OCI-LY1 (cell line): ENCODE measurements around the gene TOM1.

ENCODE experiments used
- H2AFZ ChIP-seq: fragments of 200-600 bp; sonication (generic), shearing (Covaris generic); 2 replicates; pipeline ENCODE4 v1.6.0; 2014; ENCODE audit warnings: antibody characterized with exemption, mild to moderate bottlenecking, low read length
- H3F3A ChIP-seq: fragments of 200-600 bp; sonication (generic), shearing (Covaris generic); 2 replicates; pipeline ENCODE4 v1.6.0; 2014; ENCODE audit warnings: mild to moderate bottlenecking, antibody characterized with exemption, low read length, moderate library complexity; ENCODE audit not compliant: insufficient read depth
- H3K27ac ChIP-seq: fragments of 200-600 bp; sonication (generic); 2 replicates; pipeline ENCODE4 v1.5.1; 2014; ENCODE audit warnings: low read length, mixed run types, mild to moderate bottlenecking, low read depth; ENCODE audit not compliant: poor library complexity, severe bottlenecking
- H3K27me3 ChIP-seq: fragments of 200-600 bp; sonication (generic); 2 replicates; pipeline ENCODE4 v1.6.0; 2014; ENCODE audit warnings: antibody characterized with exemption, mild to moderate bottlenecking, low read length, moderate library complexity; ENCODE audit not compliant: insufficient read depth
- H3K36me3 ChIP-seq: fragments of 200-600 bp; sonication (generic); 2 replicates; pipeline ENCODE4 v1.6.1; 2014; ENCODE audit warnings: mild to moderate bottlenecking, antibody characterized with exemption, low read length, moderate library complexity, mixed read lengths; ENCODE audit not compliant: insufficient read depth
- H3K4me1 ChIP-seq: fragments of 200-600 bp; sonication (generic); 2 replicates; pipeline ENCODE4 v1.5.1; 2014; ENCODE audit warnings: mild to moderate bottlenecking, low read length, moderate library complexity; ENCODE audit not compliant: insufficient read depth, severe bottlenecking
- H3K4me2 ChIP-seq: fragments of 200-600 bp; sonication (generic), shearing (Covaris generic); 2 replicates; pipeline ENCODE4 v1.6.1; 2014; ENCODE audit warnings: low read length
- H3K4me3 ChIP-seq: fragments of 200-600 bp; sonication (generic); 2 replicates; pipeline ENCODE4 v1.5.1; 2014; ENCODE audit warnings: low read length, low read depth, mild to moderate bottlenecking, mixed read lengths; ENCODE audit not compliant: poor library complexity, severe bottlenecking
- H3K79me2 ChIP-seq: fragments of 200-600 bp; shearing (Covaris generic); 2 replicates; pipeline ENCODE4 v1.6.1; 2016; ENCODE audit warnings: mixed run types, low read length, mixed read lengths; ENCODE audit not compliant: insufficient read depth
- H3K9ac ChIP-seq: fragments of 200-600 bp; sonication (generic), shearing (Covaris generic); 2 replicates; pipeline ENCODE4 v1.6.1; 2014; ENCODE audit warnings: mild to moderate bottlenecking, low read length, mixed read lengths
- H3K9me2 ChIP-seq: fragments of 200-600 bp; sonication (generic), shearing (Covaris generic); 2 replicates; pipeline ENCODE4 v1.6.1; 2014; ENCODE audit warnings: low read depth, mild to moderate bottlenecking, low read length, mixed read lengths
- H3K9me3 ChIP-seq: fragments of 200-600 bp; shearing (Covaris generic); 2 replicates; pipeline ENCODE4 v1.6.1; 2014; ENCODE audit warnings: low read length, mixed read lengths
- H4K20me1 ChIP-seq: fragments of 200-600 bp; sonication (generic), shearing (Covaris generic); 2 replicates; pipeline ENCODE4 v1.6.0; 2016; ENCODE audit warnings: mild to moderate bottlenecking, low read length; ENCODE audit not compliant: insufficient read depth
- CTCF ChIP-seq: fragments of 200-600 bp; sonication (generic), shearing (Covaris generic); IDR thresholded peaks from 2 replicates; pipeline ENCODE4 v1.5.1; 2017; ENCODE audit warnings: mild to moderate bottlenecking, antibody characterized with exemption, low read length, moderate library complexity, mixed read lengths
- EZH2 ChIP-seq: fragments of 200-600 bp; sonication (generic), shearing (Covaris generic); IDR thresholded peaks from 2 replicates; pipeline ENCODE4 v1.8.0; 2017; ENCODE audit warnings: borderline replicate concordance, mixed run types, mild to moderate bottlenecking, antibody characterized with exemption, low read length, moderate library complexity, mixed read lengths

Gene TOM1

GRCh38 chr22:35307892-35308291 lies 8.2 kb downstream of the TOM1 start:
- Histone ChIP-seq H3K36me3 (no peaks in the 10 kb centered on the region), H3K27ac (no peak overlapping the region), H2AFZ (no peak overlapping the region), H3K9ac (no peak overlapping the region), H3K9me3 (no peaks in the 10 kb centered on the region), H3K79me2 (no peaks in the 10 kb centered on the region), H3K4me2 (no peak overlapping the region), H3K4me3 (no peak overlapping the region), H3K9me2 (no peaks in the 10 kb centered on the region), H3K27me3 (no peaks in the 10 kb centered on the region), H4K20me1 (no peaks in the 10 kb centered on the region), H3F3A (0 out of 2 replicates have a peak, but pooled peaks cover 4% of the 10 kb centered on the region), H3K4me1 (peaks cover 56% of the 10 kb centered on the region)
- TF ChIP-seq CTCF (no peak), EZH2 (no peak)

DNA sequence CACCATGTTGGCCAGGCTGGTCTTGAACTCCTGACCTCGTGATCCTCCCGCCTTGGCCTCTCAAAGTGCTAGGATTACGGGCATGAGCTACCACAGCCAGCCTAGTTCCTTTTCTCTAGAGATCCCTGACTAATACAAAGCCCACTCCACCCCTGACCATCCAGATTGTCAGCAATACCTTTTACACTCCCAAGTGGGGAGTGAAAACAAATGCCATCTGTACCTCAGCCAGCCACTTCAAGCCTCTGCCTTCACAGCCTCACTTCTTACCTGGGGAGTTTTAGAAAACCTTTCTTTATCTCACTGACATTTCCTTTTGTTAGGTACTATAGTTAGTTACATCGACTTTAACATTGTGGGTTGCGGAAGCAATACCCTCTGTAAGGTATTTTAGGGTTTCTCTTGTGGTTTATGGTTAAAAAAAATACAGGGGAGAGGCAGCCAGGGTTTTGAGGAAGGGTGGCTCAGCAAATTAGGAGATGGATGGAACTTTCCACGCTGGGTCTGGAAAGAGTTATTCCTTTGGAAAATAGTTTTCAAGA lies 8.9 kb downstream of the TOM1 start:
- no peaks in the 10 kb centered on the region for H3K79me2 ChIP-seq
- no peak overlapping the region for H3K4me2 ChIP-seq
- H3K9me3 ChIP-seq = no peaks in the 10 kb centered on the region
- no peak overlapping the region for H3K4me3 ChIP-seq
- H3K27me3 ChIP-seq = no peaks in the 10 kb centered on the region
- TF ChIP-seq EZH2 (no peak), CTCF (no peak)
- no peaks in the 10 kb centered on the region for H3K9me2 ChIP-seq
- no peaks in the 10 kb centered on the region for H3K36me3 ChIP-seq
- peaks cover 63% of the 10 kb centered on the region for H3K4me1 ChIP-seq
- no peaks in the 10 kb centered on the region for H4K20me1 ChIP-seq
- H3K27ac ChIP-seq = peak overlapping the region; percentile 96
- H2AFZ ChIP-seq = no peak overlapping the region
- no peak overlapping the region for H3K9ac ChIP-seq
- H3F3A ChIP-seq = 0 out of 2 replicates have a peak, but pooled peaks cover 4% of the 10 kb centered on the region

GRCh38 chr22:35310556-35311550 lies 11.2 kb downstream of the TOM1 start:
- Histone ChIP-seq H3K9ac (no peak overlapping the region; the same call in 1 of the 2 replicates), H3K36me3 (no peaks in the 10 kb centered on the region), H3K27ac (peak overlapping the region; percentile 96), H3K9me3 (no peaks in the 10 kb centered on the region), H4K20me1 (no peaks in the 10 kb centered on the region), H3K4me3 (no peak overlapping the region), H3F3A (0 out of 2 replicates have a peak, but pooled peaks cover 4% of the 10 kb centered on the region), H3K4me2 (peak overlapping the region; percentile 28; the same call in 1 of the 2 replicates), H3K79me2 (no peaks in the 10 kb centered on the region), H2AFZ (no peak overlapping the region), H3K4me1 (peaks cover 84% of the 10 kb centered on the region), H3K9me2 (no peaks in the 10 kb centered on the region), H3K27me3 (no peaks in the 10 kb centered on the region)
- TF ChIP-seq EZH2 = no peak
- no peak for TF ChIP-seq CTCF
